GM12892 (cell line): ENCODE results near the gene CYP4F2.

Source experiments
- POLR2A ChIP-seq: IDR thresholded peaks from 2 replicates; pipeline ENCODE4 v1.6.1; 2011; ENCODE audit warnings: low read depth, low read length, control low read depth
- POLR2AphosphoS5 ChIP-seq: IDR thresholded peaks from 2 replicates; pipeline ENCODE4 v1.6.1; 2011; ENCODE audit warnings: low read depth, low read length, control low read depth

GRCh38 chr19:15911599-15912235 lies 13.8 kb upstream of the CYP4F2 start:
- TF ChIP-seq POLR2AphosphoS5 (no peak), POLR2A (no peak)
